ENCODE measurements around the gene VEGFD. TPM values are rescaled to one million over a fixed set of nuclear protein-coding genes. Genes with fewer than 3 reads are reported as not detected.

VEGFD gene
- total and polyA plus RNA-seq, 2 of the 4 experiments (the other 2 are of a cell fraction), result 0.18 to 0.19 TPM

DNA sequence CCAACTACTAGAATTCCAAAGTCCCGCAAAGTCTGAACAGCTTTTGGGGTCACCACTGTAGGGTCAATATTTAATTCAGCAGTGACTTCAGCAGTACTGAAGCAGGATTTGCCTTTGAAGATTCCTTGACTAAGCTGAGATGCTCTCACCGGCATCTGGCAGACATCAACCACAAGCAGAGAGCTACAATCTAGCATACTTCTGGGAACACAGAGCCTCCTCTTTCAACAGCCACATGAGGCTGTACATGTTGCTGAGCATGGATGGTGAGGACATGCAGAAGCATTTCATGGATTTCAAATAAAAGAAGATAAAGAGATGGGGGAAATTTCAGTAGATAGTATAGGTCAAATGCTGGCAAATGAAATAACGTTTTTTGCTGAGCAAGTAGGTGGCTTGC, 62.1 kb downstream of the VEGFD start:
- no TSS peak for BruUV-seq (replicated peaks)

More for the DNA sequence above, 62.1 kb downstream of the VEGFD start:
- H3K27me3 ChIP-seq (ENCODE audit: control insufficient read depth, insufficient read depth, low read length), result no peaks in the 10 kb centered on the region
- no peak for ATAC-seq (ENCODE audit: low read depth)
- ChIA-PET CTCF (interaction anchor here (1.1 kb wide), 1 partner anchor 11 kb away, joined by 3 read pairs; no protein-coding TSS in a partner anchor), POLR2A (ENCODE audit: unreplicated experiment) (no interaction called here)
- no peaks in the 10 kb centered on the region for H3K79me1 ChIP-seq (ENCODE audit: low read depth in 1 of 2, low read length in 2 of 2)
- H2BK15ac ChIP-seq (ENCODE audit: low read depth, low read length), result no peak overlapping the region
- in situ Hi-C loops (cut with MboI; ENCODE audit: low sequenced_read_pairs), result no loop called here
- no peak overlapping the region for H3K4ac ChIP-seq (ENCODE audit: low read depth, low read length)
- no peak overlapping the region for H2AFZ ChIP-seq (replicated peaks; ENCODE audit: low read length, poor library complexity)
- H2AK9ac ChIP-seq (replicated peaks; ENCODE audit: low read depth, low read length, poor library complexity), result no peak overlapping the region
- H2BK120ac ChIP-seq (ENCODE audit: low read depth, low read length), result no peak overlapping the region
- no peak overlapping the region for H2AK5ac ChIP-seq (ENCODE audit: low read depth, low read length)
- no peak overlapping the region for H3K14ac ChIP-seq (replicated peaks; ENCODE audit: low read depth, low read length)
- H3K23ac ChIP-seq (ENCODE audit: low read depth, low read length), result no peak overlapping the region
- H2BK5ac ChIP-seq (ENCODE audit: low read depth, low read length, poor library complexity, severe bottlenecking), result no peak overlapping the region
- H3K27ac ChIP-seq (ENCODE audit: insufficient read depth, low read length), result no peak overlapping the region
- intact Hi-C loops (cut with micrococcal nuclease), result no loop called here
- no peak overlapping the region for H3K4me3 ChIP-seq (ENCODE audit: insufficient read depth, low read depth, low read length)
- dilution Hi-C loops (cut with HindIII; ENCODE audit: low sequenced_read_pairs, unreplicated experiment), result no loop called here
- H4K5ac ChIP-seq (ENCODE audit: low read depth, low read length), result no peak overlapping the region
- no peak overlapping the region for H3K9ac ChIP-seq (ENCODE audit: low read depth, low read length)
- no peak overlapping the region for H4K91ac ChIP-seq (ENCODE audit: insufficient read depth, low read depth, low read length)
- DNase-seq, result no peak
- no peaks in the 10 kb centered on the region for H3K36me3 ChIP-seq (ENCODE audit: control insufficient read depth, insufficient read depth, low read length)
- no peaks in the 10 kb centered on the region for H3K9me1 ChIP-seq (ENCODE audit: insufficient read depth, low read length)
- no peaks in the 10 kb centered on the region for H3K9me3 ChIP-seq (ENCODE audit: control insufficient read depth, insufficient read depth, low read length)
- no peaks in the 10 kb centered on the region for H4K20me1 ChIP-seq (ENCODE audit: insufficient read depth, low read length)
- no peak overlapping the region for H4K8ac ChIP-seq (ENCODE audit: low read depth in 2 of 2, low read length in 2 of 2)
- H3K56ac ChIP-seq (ENCODE audit: extremely low read depth, insufficient read depth, low read length), result no peak overlapping the region
- H2BK20ac ChIP-seq (ENCODE audit: low read depth, low read length), result no peak overlapping the region
- H3K4me1 ChIP-seq (ENCODE audit: control insufficient read depth, insufficient read depth, low read length), result no peaks in the 10 kb centered on the region
- TF ChIP-seq MXI1 (IDR thresholded peaks at IDR 0.05; ENCODE audit: borderline replicate concordance, low read depth, low read length), result no peak
- no peak for TF ChIP-seq SMC3 (IDR thresholded peaks at IDR 0.05; ENCODE audit: low read depth, low read length)
- no peak for TF ChIP-seq FOS (IDR thresholded peaks at IDR 0.05; ENCODE audit: low read depth, low read length)
- TF ChIP-seq, protein P1, sequence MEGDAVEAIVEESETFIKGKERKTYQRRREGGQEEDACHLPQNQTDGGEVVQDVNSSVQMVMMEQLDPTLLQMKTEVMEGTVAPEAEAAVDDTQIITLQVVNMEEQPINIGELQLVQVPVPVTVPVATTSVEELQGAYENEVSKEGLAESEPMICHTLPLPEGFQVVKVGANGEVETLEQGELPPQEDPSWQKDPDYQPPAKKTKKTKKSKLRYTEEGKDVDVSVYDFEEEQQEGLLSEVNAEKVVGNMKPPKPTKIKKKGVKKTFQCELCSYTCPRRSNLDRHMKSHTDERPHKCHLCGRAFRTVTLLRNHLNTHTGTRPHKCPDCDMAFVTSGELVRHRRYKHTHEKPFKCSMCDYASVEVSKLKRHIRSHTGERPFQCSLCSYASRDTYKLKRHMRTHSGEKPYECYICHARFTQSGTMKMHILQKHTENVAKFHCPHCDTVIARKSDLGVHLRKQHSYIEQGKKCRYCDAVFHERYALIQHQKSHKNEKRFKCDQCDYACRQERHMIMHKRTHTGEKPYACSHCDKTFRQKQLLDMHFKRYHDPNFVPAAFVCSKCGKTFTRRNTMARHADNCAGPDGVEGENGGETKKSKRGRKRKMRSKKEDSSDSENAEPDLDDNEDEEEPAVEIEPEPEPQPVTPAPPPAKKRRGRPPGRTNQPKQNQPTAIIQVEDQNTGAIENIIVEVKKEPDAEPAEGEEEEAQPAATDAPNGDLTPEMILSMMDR (conservative IDR thresholded peaks at IDR 0.05; ENCODE audit: low read depth, low read length), result no peak
- TF ChIP-seq MAFK (IDR thresholded peaks at IDR 0.05; ENCODE audit: low read depth, low read length), result no peak
- TF ChIP-seq RFX5 (IDR thresholded peaks at IDR 0.05; ENCODE audit: low read depth, low read length), result no peak
- no peak for TF ChIP-seq POLR2A (IDR thresholded peaks at IDR 0.05; ENCODE audit: low read depth, low read length)
- TF ChIP-seq, protein P2, sequence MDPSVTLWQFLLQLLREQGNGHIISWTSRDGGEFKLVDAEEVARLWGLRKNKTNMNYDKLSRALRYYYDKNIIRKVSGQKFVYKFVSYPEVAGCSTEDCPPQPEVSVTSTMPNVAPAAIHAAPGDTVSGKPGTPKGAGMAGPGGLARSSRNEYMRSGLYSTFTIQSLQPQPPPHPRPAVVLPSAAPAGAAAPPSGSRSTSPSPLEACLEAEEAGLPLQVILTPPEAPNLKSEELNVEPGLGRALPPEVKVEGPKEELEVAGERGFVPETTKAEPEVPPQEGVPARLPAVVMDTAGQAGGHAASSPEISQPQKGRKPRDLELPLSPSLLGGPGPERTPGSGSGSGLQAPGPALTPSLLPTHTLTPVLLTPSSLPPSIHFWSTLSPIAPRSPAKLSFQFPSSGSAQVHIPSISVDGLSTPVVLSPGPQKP (IDR thresholded peaks at IDR 0.05; ENCODE audit: borderline replicate concordance, low read depth, low read length), result no peak
- TF ChIP-seq, protein P3, sequence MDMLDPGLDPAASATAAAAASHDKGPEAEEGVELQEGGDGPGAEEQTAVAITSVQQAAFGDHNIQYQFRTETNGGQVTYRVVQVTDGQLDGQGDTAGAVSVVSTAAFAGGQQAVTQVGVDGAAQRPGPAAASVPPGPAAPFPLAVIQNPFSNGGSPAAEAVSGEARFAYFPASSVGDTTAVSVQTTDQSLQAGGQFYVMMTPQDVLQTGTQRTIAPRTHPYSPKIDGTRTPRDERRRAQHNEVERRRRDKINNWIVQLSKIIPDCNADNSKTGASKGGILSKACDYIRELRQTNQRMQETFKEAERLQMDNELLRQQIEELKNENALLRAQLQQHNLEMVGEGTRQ (IDR thresholded peaks at IDR 0.05; ENCODE audit: low read depth, low read length), result no peak
- no peak for TF ChIP-seq NFE2L2 (IDR thresholded peaks at IDR 0.05; ENCODE audit: low read depth, low read length)
- TF ChIP-seq RAD21 (IDR thresholded peaks at IDR 0.05; ENCODE audit: low read length), result no peak
- TF ChIP-seq MAZ (IDR thresholded peaks at IDR 0.05; ENCODE audit: borderline replicate concordance, low read depth, low read length), result no peak
- TF ChIP-seq CHD1 (IDR thresholded peaks at IDR 0.05; ENCODE audit: low read depth, low read length), result no peak
- TF ChIP-seq RCOR1 (IDR thresholded peaks at IDR 0.05; ENCODE audit: insufficient replicate concordance, low read length), result no peak
- TF ChIP-seq CEBPB (IDR thresholded peaks at IDR 0.05; ENCODE audit: low read depth, low read length), result no peak
- no peak for TF ChIP-seq BHLHE40 (IDR thresholded peaks at IDR 0.05; ENCODE audit: low read depth, low read length)
- no peak overlapping the region for H3K4me2 ChIP-seq (ENCODE audit: low read depth, low read length)
- no peak overlapping the region for H3K18ac ChIP-seq (ENCODE audit: low read depth, low read length)
- no CpG with 5 or more reads among the region's 3 CpGs for WGBS, 2 experiments (ENCODE audit: extremely low coverage in 2 of 2, insufficient read length in 1 of 2)

All from IMR-90 (cell line).